Left colon (tissue), 2 donors: ENCODE measurements around the gene SULT2A1. TPM values are rescaled to one million over a fixed set of nuclear protein-coding genes. Genes with fewer than 3 reads are reported as not detected.

ENCODE experiments used
- total RNA-seq, 2 donors: library from RNA; stranded (reverse); fragmentation: NEBNext Ultra II Directional; extraction: Animal tissue kit (Norgen Biotek cat#: 25700); gene quantifications; one replicate each; pipeline ENCODE4 v1.2.1, GENCODE V29; 2021
- donor health status: DM: no; HTN: no; CAD: no.
- donor health status: DM: yes; HTN: yes; CAD: no.

SULT2A1 gene
- total RNA-seq, 2 donors from 2014 or later, result 0.67 TPM; not detected in 1

Other genes starting within 250 kb of the SULT2A1 start
- gene EHD2, start 172.9 kb downstream of the SULT2A1 start, total RNA-seq, result 10 to 100 TPM in 1 of 2 donors, 1 to 10 TPM in 1; 9.6 to 29.6 TPM
- 100 to 1,000 TPM; 260 to 285 TPM for gene NOP53, start 140.8 kb downstream of the SULT2A1 start, total RNA-seq
- 100 to 1,000 TPM; 274 to 323 TPM for gene SELENOW, start 107.6 kb downstream of the SULT2A1 start, total RNA-seq
- not detected for gene TPRX1, start 81.8 kb downstream of the SULT2A1 start, total RNA-seq
- not detected for gene CRX, start 64.4 kb downstream of the SULT2A1 start, total RNA-seq
- gene TPRX2, start 27.1 kb downstream of the SULT2A1 start, total RNA-seq, result not detected
- not detected for gene BSPH1, start 105.9 kb upstream of the SULT2A1 start, total RNA-seq
- gene ELSPBP1, start 108.3 kb upstream of the SULT2A1 start, total RNA-seq, result not detected
- not detected for gene CABP5, start 157.8 kb upstream of the SULT2A1 start, total RNA-seq
- 1 to 10 TPM in 1 of 2 donors, under 1 TPM in 1; 0.58 to 9.3 TPM for gene PLA2G4C, start 224.5 kb upstream of the SULT2A1 start, total RNA-seq